ENCODE data around the gene STAC. TPM values are rescaled to one million over a fixed set of nuclear protein-coding genes. Genes with fewer than 3 reads are reported as not detected.

The STAC gene
- total RNA-seq, 1 donor from 2014 or later = 3.9 TPM

- intact Hi-C loops (cut with DNase I) = no loop called here
- Histone ChIP-seq H3K4me1 (no peaks in the 10 kb centered on the region), H3K36me3 (no peaks in the 10 kb centered on the region), H3K27ac (no peak overlapping the region), H3K27me3 (no peaks in the 10 kb centered on the region), H3K9me3 (no peaks in the 10 kb centered on the region), H3K4me3 (no peak overlapping the region)
- TF ChIP-seq CTCF (IDR thresholded peaks at IDR 0.05) (no peak), POLR2AphosphoS5 (IDR thresholded peaks at IDR 0.05; ENCODE audit: insufficient read depth in 1 of 2, low read depth in 1 of 2) (no peak), POLR2A (IDR thresholded peaks at IDR 0.05) (no peak)
- DNase-seq (ENCODE audit: extremely low spot score in 2 of 2) = no peak
Observed at GRCh38 chr3:36405190-36405589, 24.9 kb downstream of the STAC start.

DNA sequence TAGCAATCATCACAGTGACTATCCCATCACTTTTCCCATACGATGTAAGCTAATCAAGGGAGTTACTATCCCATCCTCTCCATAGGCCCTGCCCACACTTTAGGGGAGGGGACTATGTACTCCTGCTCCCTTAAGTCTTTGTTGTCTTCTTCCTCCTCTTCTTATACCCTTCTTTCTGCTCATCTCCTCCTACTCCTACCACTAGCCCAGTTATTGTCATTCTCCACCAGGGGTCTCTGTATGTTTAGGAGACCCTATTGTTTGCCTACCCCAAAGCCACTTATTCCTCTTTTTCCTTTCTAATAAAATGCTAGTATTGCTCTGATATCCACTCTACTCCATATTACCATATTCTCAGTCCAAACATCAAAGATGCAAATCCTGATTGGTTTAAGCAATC is 27.8 kb downstream of the STAC start:
- no peak for TF ChIP-seq CTCF (IDR thresholded peaks at IDR 0.05)
- no peak for TF ChIP-seq POLR2A (IDR thresholded peaks at IDR 0.05)
- no peak for TF ChIP-seq POLR2AphosphoS5 (IDR thresholded peaks at IDR 0.05; ENCODE audit: insufficient read depth in 1 of 2, low read depth in 1 of 2)
- Histone ChIP-seq H3K4me3 (no peak overlapping the region), H3K4me1 (no peaks in the 10 kb centered on the region), H3K9me3 (no peaks in the 10 kb centered on the region), H3K27me3 (no peaks in the 10 kb centered on the region), H3K27ac (no peak overlapping the region), H3K36me3 (no peaks in the 10 kb centered on the region)
- intact Hi-C loops (cut with DNase I) = no loop called here
- no peak for DNase-seq (ENCODE audit: extremely low spot score in 2 of 2)

- intact Hi-C loops (cut with DNase I) = no loop called here
- Histone ChIP-seq H3K9me3 (peaks cover under 1% of the 10 kb centered on the region), H3K36me3 (no peaks in the 10 kb centered on the region), H3K27me3 (no peaks in the 10 kb centered on the region), H3K4me3 (no peak overlapping the region), H3K27ac (no peak overlapping the region), H3K4me1 (no peaks in the 10 kb centered on the region)
- no peak for DNase-seq (ENCODE audit: extremely low spot score in 2 of 2)
- TF ChIP-seq CTCF (IDR thresholded peaks at IDR 0.05) (no peak), POLR2AphosphoS5 (IDR thresholded peaks at IDR 0.05; ENCODE audit: insufficient read depth in 1 of 2, low read depth in 1 of 2) (no peak), POLR2A (IDR thresholded peaks at IDR 0.05) (no peak)
Observed at GRCh38 chr3:36409862-36410261, 29.6 kb downstream of the STAC start.

- DNase-seq (ENCODE audit: extremely low spot score in 2 of 2) = no peak
- Histone ChIP-seq H3K27me3 (no peaks in the 10 kb centered on the region), H3K36me3 (no peaks in the 10 kb centered on the region), H3K27ac (no peak overlapping the region), H3K4me1 (no peaks in the 10 kb centered on the region), H3K4me3 (no peak overlapping the region), H3K9me3 (peaks cover 8% of the 10 kb centered on the region)
- intact Hi-C loops (cut with DNase I) = no loop called here
- TF ChIP-seq CTCF (IDR thresholded peaks at IDR 0.05) (no peak), POLR2A (IDR thresholded peaks at IDR 0.05) (no peak), POLR2AphosphoS5 (IDR thresholded peaks at IDR 0.05; ENCODE audit: insufficient read depth in 1 of 2, low read depth in 1 of 2) (no peak)
Observed at GRCh38 chr3:36411587-36411986, 31.3 kb downstream of the STAC start.

GRCh38 chr3:36416599-36416998 is 36.3 kb downstream of the STAC start:
- Histone ChIP-seq H3K4me3 (no peak overlapping the region), H3K9me3 (peaks cover 8% of the 10 kb centered on the region), H3K27me3 (no peaks in the 10 kb centered on the region), H3K36me3 (no peaks in the 10 kb centered on the region), H3K27ac (no peak overlapping the region), H3K4me1 (no peaks in the 10 kb centered on the region)
- intact Hi-C loops (cut with DNase I) = no loop called here
- TF ChIP-seq CTCF (IDR thresholded peaks at IDR 0.05) (no peak), POLR2AphosphoS5 (IDR thresholded peaks at IDR 0.05; ENCODE audit: insufficient read depth in 1 of 2, low read depth in 1 of 2) (no peak), POLR2A (IDR thresholded peaks at IDR 0.05) (no peak)
- DNase-seq (ENCODE audit: extremely low spot score in 2 of 2) = no peak

All from vagina (tissue), 2 donors.